Mammary epithelial cell (primary cell): ENCODE results near the gene SLC1A7.

Experiments
- EZH2 ChIP-seq: IDR thresholded peaks from 2 replicates; pipeline ENCODE4 v1.6.1; 2012; ENCODE audit warnings: low read length, inconsistent platforms, borderline replicate concordance
- TF ChIP-seq, protein P1 (sequence below), 2 donors: IDR thresholded peaks in 1 of 2; conservative IDR thresholded peaks in 1 of 2; 2 replicates each; pipeline ENCODE4 v1.5.1; 2011 to 2012; ENCODE audit warnings: inconsistent platforms in 2 of 2, low read length in 2 of 2, mild to moderate bottlenecking in 2 of 2, control low read depth in 1 of 2, low read depth in 1 of 2; ENCODE audit not compliant: insufficient read depth in 1 of 2; ENCODE audit errors: extremely low read depth in 1 of 2

DNA sequence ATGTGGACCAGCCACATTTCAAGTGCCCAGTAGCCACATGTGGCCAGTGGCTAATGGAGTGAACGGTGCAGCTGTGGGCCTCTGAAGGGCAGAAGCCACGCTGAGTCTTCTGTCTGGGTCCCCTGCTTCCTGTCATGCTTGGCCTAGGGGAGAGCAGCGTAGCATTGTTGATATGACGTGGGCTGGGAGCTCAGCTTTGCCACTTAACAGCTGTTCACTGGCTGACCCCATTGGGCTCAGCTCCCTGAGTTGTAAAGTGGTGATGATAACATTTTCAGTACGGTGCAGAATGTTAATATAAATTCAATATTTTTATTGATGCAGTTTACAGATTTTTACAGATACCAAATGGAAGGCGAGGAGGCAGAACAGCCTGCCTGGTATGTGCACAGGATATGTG, 76.0 kb downstream of the SLC1A7 start:
- TF ChIP-seq, protein P1, sequence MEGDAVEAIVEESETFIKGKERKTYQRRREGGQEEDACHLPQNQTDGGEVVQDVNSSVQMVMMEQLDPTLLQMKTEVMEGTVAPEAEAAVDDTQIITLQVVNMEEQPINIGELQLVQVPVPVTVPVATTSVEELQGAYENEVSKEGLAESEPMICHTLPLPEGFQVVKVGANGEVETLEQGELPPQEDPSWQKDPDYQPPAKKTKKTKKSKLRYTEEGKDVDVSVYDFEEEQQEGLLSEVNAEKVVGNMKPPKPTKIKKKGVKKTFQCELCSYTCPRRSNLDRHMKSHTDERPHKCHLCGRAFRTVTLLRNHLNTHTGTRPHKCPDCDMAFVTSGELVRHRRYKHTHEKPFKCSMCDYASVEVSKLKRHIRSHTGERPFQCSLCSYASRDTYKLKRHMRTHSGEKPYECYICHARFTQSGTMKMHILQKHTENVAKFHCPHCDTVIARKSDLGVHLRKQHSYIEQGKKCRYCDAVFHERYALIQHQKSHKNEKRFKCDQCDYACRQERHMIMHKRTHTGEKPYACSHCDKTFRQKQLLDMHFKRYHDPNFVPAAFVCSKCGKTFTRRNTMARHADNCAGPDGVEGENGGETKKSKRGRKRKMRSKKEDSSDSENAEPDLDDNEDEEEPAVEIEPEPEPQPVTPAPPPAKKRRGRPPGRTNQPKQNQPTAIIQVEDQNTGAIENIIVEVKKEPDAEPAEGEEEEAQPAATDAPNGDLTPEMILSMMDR (conservative IDR thresholded peaks at IDR 0.05 in 1 of 2, IDR thresholded peaks at IDR 0.05 in 1 of 2; ENCODE audit: extremely low read depth in 1 of 2, insufficient read depth in 1 of 2, low read depth in 1 of 2, low read length in 2 of 2) = no peak
- TF ChIP-seq EZH2 = no peak
